ENCODE data around the gene MYOCOS.

Gene MYOCOS, protein sequence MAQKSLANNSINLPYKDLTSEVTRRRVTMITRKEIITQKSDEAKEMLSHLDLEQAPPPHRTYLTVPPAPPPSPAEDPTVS

GRCh38 chr1:171622152-171622462, at the start of gene MYOCOS:
Gene MYOCOS, plus strand, starts transcription at chr1:171622243. Its CDS starts 1,641 bp downstream, at chr1:171623884.
- no peak within 1 kb of the TSS for H3K4me3 ChIP-seq (ENCODE audit: low read depth, low read length)
- TF ChIP-seq CTCF (IDR thresholded peaks at IDR 0.05; ENCODE audit: low read depth, low read length, missing control alignments) = no peak
- no peak for DNase-seq (ENCODE audit: low read depth)

- H3K4me3 ChIP-seq (ENCODE audit: low read depth, low read length) = no peak overlapping the region
- no peak for TF ChIP-seq CTCF (IDR thresholded peaks at IDR 0.05; ENCODE audit: low read depth, low read length, missing control alignments)
- DNase-seq (ENCODE audit: low read depth) = no peak
These were observed 45.9 kb upstream of the MYOCOS start for GRCh38 chr1:171576144-171576543.

GRCh38 chr1:171581226-171581625, 40.8 kb upstream of the MYOCOS start:
- TF ChIP-seq CTCF (IDR thresholded peaks at IDR 0.05; ENCODE audit: low read depth, low read length, missing control alignments) = no peak
- no peak for DNase-seq (ENCODE audit: low read depth)
- H3K4me3 ChIP-seq (ENCODE audit: low read depth, low read length) = no peak overlapping the region

DNA sequence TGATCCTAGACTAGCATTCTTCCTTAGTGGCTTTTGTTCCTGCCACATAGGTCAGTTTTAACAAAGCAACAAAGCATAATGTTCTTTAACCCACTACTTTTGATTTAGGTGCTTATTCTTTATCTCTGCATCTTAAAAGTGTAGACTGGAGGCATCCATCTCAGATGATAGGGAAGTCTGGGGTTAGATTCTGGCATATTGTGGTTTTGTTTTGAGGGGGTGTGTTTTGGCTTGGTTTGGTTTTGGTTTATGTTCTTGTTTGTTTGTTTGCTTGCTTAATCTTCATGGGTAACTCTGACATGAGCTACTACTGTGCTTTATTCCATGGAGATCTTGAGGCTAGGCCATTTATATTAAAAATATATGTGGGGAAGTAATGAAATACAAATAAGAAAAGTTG, 40.3 kb upstream of the MYOCOS start:
- no peak for TF ChIP-seq CTCF (IDR thresholded peaks at IDR 0.05; ENCODE audit: low read depth, low read length, missing control alignments)
- DNase-seq (ENCODE audit: low read depth) = no peak
- no peak overlapping the region for H3K4me3 ChIP-seq (ENCODE audit: low read depth, low read length)

GRCh38 chr1:171582589-171582988, 39.5 kb upstream of the MYOCOS start:
- H3K4me3 ChIP-seq (ENCODE audit: low read depth, low read length) = no peak overlapping the region
- TF ChIP-seq CTCF (IDR thresholded peaks at IDR 0.05; ENCODE audit: low read depth, low read length, missing control alignments) = no peak
- DNase-seq (ENCODE audit: low read depth) = no peak

DNA sequence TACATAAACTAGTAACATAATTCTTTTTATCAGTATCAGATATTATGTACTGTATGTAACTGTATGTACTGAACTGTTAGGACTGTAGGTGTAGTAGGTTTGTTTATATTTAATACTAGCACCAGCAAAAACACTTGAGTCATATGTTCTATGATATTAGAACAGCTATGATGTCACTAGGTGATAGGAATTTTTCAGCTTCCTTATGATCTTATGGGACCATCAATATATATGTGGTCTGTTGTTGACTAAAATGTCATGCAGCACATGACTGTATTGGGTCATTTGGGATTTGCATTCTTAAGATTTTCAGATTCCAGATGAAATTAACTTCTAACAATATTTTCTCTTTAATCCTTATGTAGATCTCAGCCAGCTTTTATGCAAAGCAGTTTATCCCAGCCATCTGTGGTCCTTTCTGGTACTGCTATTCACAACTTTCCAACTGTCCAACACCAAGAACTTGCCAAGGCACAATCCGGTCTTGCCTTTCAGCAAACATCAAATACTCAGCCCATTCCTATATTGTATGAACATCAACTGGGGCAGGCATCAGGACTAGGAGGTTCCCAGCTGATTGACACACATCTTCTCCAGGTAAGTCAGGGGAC, 38.3 kb upstream of the MYOCOS start:
- no peak overlapping the region for H3K4me3 ChIP-seq (ENCODE audit: low read depth, low read length)
- no peak for DNase-seq (ENCODE audit: low read depth)
- TF ChIP-seq CTCF (IDR thresholded peaks at IDR 0.05; ENCODE audit: low read depth, low read length, missing control alignments) = no peak

DNA sequence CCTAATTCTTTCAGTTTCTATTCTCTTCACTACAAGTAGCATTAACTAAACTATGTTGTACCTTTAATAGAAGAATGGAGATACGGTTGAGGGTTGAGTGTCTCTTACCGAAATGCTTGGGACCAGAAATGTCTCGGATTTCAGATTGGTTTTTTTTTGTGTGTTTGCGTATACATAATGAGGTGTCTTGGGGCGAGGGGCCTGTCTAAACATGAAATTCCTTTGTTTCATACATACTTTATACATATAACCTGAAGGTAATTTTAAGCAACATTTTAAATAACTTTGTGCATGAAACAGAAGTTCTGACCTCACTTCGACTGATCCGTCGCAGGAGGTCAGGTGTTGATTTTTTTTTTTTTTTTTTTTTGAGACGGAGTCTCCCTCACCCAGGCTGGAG, 36.3 kb upstream of the MYOCOS start:
- no peak overlapping the region for H3K4me3 ChIP-seq (ENCODE audit: low read depth, low read length)

More for the DNA sequence above, 36.3 kb upstream of the MYOCOS start:
- TF ChIP-seq CTCF (IDR thresholded peaks at IDR 0.05; ENCODE audit: low read depth, low read length, missing control alignments) = no peak
- DNase-seq (ENCODE audit: low read depth) = no peak
